HG03342 (cell line): Measurements from ENCODE around the gene LIMS2.

Experiments used
- ATAC-seq: cut with Tn5 transposase; IDR thresholded peaks from one replicate; pipeline ENCODE4 v1.9.1; 2021; ENCODE audit warnings: mild to moderate bottlenecking, moderate library complexity; ENCODE audit not compliant: unreplicated experiment

LIMS2 gene

GRCh38 chr2:127674241-127675209 is 805 bp downstream of the LIMS2 start:
- ATAC-seq, result no peak

DNA sequence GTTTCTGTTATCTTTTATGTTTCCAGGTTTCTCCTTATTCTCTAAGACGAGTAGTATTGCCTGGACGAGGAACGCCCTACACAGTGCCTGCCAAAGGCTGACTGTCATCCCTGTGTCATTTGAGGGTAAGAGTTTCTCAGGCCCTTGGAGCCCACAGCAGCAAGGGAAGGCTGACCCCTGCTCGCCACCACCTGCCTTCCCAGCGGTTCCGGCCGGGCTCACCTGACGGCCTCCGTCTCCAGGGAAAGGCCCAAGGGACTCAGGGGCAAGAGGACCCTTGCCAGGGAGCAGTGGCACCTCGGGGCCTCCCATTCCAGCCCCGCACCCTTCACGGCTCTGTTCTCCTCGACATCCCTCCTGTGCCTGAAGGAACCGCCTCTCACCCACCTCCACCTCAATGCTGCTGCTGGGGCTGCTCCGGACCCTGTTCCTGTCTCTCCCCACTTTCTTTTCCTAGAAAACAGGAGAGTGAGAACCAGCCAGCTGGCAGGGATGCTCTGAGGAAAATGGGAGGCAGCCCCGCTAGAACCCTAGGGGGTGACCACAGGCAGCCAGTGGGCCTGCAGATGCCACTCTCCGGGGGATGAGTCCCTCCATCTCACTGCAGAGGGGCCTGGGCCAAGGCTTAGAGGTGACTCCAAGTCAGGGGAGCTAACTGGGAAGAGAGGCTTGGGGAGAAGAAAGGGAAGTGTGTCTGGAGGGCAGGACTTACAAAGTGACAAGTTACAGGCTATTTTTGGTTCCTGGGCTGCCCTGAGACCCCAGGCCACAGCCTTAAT is 1.9 kb downstream of the LIMS2 start:
- no peak for ATAC-seq

- ATAC-seq, result no peak
These were observed 2.7 kb downstream of the LIMS2 start for GRCh38 chr2:127672341-127673224.

DNA sequence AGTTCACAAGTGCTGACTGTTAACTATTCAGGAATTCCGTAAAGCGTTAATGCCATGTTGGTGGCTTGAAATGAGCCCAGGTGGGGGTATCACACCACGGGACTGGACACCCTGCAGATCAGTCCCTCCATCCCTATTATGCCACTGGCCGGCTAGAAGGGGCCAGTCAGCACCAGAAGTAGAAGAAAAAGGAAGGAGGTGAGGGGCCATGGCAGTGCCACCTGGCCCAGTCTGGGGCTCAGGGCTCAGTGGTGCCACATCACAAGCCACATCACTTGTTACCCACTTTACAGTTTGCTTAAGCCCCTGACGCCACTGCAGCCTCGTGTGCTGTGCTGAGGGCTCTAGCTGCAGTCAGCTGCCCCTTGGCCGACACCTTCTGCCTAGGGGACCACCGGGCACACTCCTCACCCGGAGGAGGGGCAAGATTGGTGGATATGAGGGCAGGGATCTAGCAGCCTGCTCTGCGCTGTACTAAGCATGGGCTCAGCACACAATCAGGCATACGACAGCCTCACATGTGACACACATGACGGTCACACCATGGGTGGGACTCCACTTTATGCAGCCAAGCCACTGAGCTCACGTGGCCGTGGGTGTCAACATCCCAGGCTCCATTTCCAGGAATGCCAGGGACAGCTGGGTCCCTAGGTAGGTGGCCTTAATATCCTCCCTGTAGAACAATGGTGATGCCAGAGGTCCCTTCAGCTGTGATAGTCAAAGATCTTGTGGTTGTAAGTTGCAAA is 3.6 kb downstream of the LIMS2 start:
- no peak for ATAC-seq

- no peak for ATAC-seq
These were observed 4.4 kb downstream of the LIMS2 start for GRCh38 chr2:127670957-127671290.

- ATAC-seq, result no peak
These were observed 5.0 kb downstream of the LIMS2 start for GRCh38 chr2:127670055-127670956.

DNA sequence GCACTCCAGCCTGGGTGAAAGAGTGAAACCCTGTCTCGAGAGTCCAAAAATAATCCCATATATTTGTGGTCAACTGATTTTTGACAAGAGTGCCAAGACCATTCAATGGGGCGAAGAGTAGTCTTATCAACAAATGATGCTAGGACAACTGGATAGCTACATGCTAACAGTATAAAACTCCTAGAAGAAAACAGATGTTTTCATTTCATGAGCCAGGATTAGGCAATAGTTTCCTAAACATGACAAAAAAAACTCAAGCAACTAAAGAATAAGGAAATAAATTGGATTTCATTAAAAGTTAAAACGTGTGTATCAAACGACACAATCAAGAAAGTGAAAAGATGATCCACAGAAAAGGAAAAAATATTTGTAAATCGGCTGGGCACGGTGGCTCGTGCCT is 6.3 kb downstream of the LIMS2 start:
- ATAC-seq, result no peak

- ATAC-seq, result no peak
These were observed 9.9 kb downstream of the LIMS2 start for GRCh38 chr2:127665267-127665893.

- ATAC-seq, result no peak
These were observed 10.5 kb downstream of the LIMS2 start for GRCh38 chr2:127664895-127665225.

- ATAC-seq, result no peak
These were observed 11.1 kb downstream of the LIMS2 start for GRCh38 chr2:127664065-127664894.

- ATAC-seq, result no peak
These were observed 11.7 kb downstream of the LIMS2 start for GRCh38 chr2:127663566-127664064.

GRCh38 chr2:127662937-127663565 is 12.3 kb downstream of the LIMS2 start:
- no peak for ATAC-seq

DNA sequence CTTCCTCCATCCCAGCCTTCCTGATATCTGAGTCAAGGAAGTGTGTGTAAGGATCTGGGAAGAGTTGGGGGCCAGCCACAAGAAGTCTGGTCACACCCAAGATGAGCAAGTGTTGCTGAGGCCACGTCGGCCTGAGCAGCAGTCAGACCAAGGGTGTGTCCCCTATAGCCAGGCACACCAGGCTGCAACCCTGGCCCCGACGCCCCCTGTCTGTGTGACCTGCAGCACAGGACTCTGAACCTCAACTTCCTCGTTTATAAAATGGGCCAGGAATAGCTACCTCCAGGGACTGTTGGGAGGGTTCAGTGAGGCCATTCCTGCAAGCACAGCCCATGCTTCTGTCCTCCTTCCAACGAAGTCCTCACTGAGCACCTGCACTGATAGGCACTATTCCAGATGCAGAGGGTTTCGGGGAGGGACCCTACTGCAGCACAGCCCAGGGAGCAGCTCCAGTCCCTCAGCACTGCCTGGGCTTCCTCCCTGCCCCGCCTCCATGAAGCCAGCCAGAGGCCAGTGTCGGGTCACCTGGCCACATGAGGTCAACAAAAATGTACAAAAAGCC is 13.3 kb downstream of the LIMS2 start:
- no peak for ATAC-seq

- no peak for ATAC-seq
These were observed 14.2 kb downstream of the LIMS2 start for GRCh38 chr2:127661072-127661649.

DNA sequence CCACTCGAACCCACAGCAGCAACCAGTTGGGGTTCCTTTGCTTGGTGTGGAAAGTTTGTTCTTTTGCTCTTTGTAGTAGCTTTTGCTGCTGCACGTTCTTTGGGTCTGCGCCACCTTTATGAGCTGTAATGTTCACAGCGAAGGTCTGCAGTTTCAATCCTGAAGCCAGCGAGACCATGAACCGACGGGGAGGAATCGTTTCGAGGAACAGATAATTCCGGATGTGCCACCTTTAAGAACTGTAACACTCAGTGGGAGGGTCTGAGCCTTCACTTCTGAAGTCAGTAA is 15.1 kb downstream of the LIMS2 start:
- ATAC-seq, result no peak

- no peak for ATAC-seq
These were observed 15.7 kb downstream of the LIMS2 start for GRCh38 chr2:127659408-127660290.
